NCI-H1417 treated with DMSO at 0.1 percent for 48 hours (cell line): ENCODE data around the gene NOXRED1.

Experiments used
- DNase-seq: peaks from one replicate; lab custom pipeline; 2025; lab: John Stamatoyannopoulos, UW

Gene NOXRED1

DNA sequence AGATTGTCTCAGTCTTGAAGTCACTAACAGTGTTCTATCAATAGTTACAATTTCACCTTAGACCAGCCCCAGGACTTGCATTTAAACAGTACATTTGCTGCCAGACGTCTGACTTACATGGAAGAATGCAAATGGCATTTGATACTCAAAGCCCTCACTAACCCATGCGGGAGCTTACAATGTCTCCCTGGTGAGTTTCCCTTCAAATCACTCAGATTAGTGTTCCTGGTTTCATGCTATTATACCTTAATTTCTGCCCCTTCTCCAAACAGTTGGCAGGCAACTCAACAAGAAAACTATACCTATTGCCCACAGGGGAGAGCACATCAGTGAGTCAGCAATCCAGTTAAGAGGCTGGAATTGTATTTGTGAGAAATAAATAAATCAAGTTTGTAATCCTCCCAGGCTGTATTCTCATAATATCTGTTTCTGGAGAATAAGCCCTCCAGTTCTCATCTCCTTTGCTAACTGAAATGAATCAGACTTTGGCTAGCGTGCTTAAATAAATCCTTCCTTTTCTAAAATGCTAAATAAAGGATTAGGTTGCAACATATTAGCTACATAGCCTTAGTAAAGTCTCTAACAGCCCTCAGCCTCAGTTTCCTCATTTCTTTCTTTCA, 78.8 kb downstream of the NOXRED1 start:
- DNase-seq, result no peak
